Stomach (tissue), 9 donors: ENCODE measurements around the gene LMO2. TPM values are rescaled to one million over a fixed set of nuclear protein-coding genes. Genes with fewer than 3 reads are reported as not detected.

Source experiments
- DNase-seq, 2 donors: peaks; one replicate each; pipeline versions ENCODE4 v3.0.0 to v3.0.0-alpha.2; 2013 to 2019
- H3K27ac ChIP-seq, 5 donors: fragments of 200-600 bp in 4 of 5; sonication (generic) in 4 of 5; one replicate each; pipeline ENCODE4 v1.5.1; 2013 to 2019; ENCODE audit warnings: mild to moderate bottlenecking in 1 of 5, moderate library complexity in 1 of 5
- H3K27me3 ChIP-seq, 3 donors: fragments of 200-600 bp; sonication (generic); one replicate each; pipeline ENCODE4 v1.5.1; 2017 to 2019; ENCODE audit warnings: mixed run types in 1 of 3
- H3K36me3 ChIP-seq, 4 donors: fragments of 200-600 bp; sonication (generic); 1 replicate in 3 of 4; 2 replicates in 1 of 4; pipeline ENCODE4 v1.5.1; 2016 to 2019
- H3K4me1 ChIP-seq, 4 donors: fragments of 200-600 bp; sonication (generic); one replicate each; pipeline ENCODE4 v1.5.1; 2016 to 2019
- H3K4me3 ChIP-seq, 4 donors: fragments of 200-600 bp; sonication (generic) in 3 of 4; one replicate each; pipeline ENCODE4 v1.5.1; 2016 to 2019; ENCODE audit warnings: mild to moderate bottlenecking in 1 of 4
- H3K9me3 ChIP-seq, 4 donors: fragments of 200-600 bp; sonication (generic); one replicate each; pipeline ENCODE4 v1.5.1; 2016 to 2019
- CTCF ChIP-seq, 7 experiments: fragments of 450-650 bp in 4 of 7; fragments of 200-600 bp in 3 of 7; sonication (generic) in 3 of 7; IDR thresholded peaks; one replicate each; pipeline ENCODE4 v1.5.1; 2016 to 2019; ENCODE audit warnings: antibody characterized with exemption in 7 of 7, control low read depth in 2 of 7, mild to moderate bottlenecking in 1 of 7
- EP300 ChIP-seq: sonication (generic); formaldehyde crosslinking; IDR thresholded peaks from one replicate; pipeline ENCODE4 v1.6.1; 2017; ENCODE audit warnings: antibody characterized with exemption
- POLR2A ChIP-seq, 4 donors: fragments of 450-650 bp; IDR thresholded peaks; one replicate each; pipeline ENCODE4 v1.6.1; 2016; ENCODE audit warnings: antibody characterized with exemption in 4 of 4, control low read depth in 2 of 4, mild to moderate bottlenecking in 1 of 4, moderate library complexity in 1 of 4
- POLR2AphosphoS5 ChIP-seq, 3 donors: sonication (generic); formaldehyde crosslinking; IDR thresholded peaks; one replicate each; pipeline ENCODE4 v1.6.1; 2016; ENCODE audit warnings: antibody characterized with exemption in 3 of 3
- WGBS, 5 donors: extraction: QIAGEN DNeasy Blood & Tissue Kit in 3 of 5; methylation state at CpG; one replicate each; pipeline versions ENCODE4 v1.1.5 to v1.1.7; 2013 to 2018; 5-methylcytosine and 5-hydroxymethylcytosine counted together
- intact Hi-C: fragments of 100-400 bp; cut with DNase I; formaldehyde crosslinking; loops from one replicate; pipeline ENCODE4 v1.15.1; 2023; ENCODE audit warnings: low total_unique reads
- polyA plus RNA-seq, 3 donors: library from polyadenylated mRNA; stranded (reverse); fragments of 200-250 nt; gene quantifications; one replicate each; pipeline ENCODE4 v1.2.3, GENCODE V29; 2013
- total RNA-seq, 5 donors: library from RNA; depleted of rRNA; stranded (reverse); fragments of >200 nt; gene quantifications; one replicate each; pipeline versions ENCODE4 v1.1.0 to v1.2.3, GENCODE V29; 2014 to 2016
- donor health status: healthy with polysubstance abuse.
- donor health status: Bipolar disorder and iron deficiency.
- donor health status: healthy.

Gene LMO2
- total and polyA plus RNA-seq, 8 donors: 9.1 to 54.7 (median 12.3) TPM; not detected in 1

GRCh38 chr11:33835143-33835878, 56.6 kb downstream of the LMO2 start:
- WGBS, 5 donors: 20 to 43% (median 38%) methylated on average over 5 of the region's 5 CpGs
- TF ChIP-seq POLR2AphosphoS5 (IDR thresholded peaks at IDR 0.05) (no peak), CTCF (IDR thresholded peaks at IDR 0.05) (no peak), POLR2A (IDR thresholded peaks at IDR 0.05) (no peak), EP300 (no peak)
- peak in 1 of 2 donors; percentile 51 for DNase-seq
- H3K4me3 ChIP-seq: no peak overlapping the region
- H3K27ac ChIP-seq: no peak overlapping the region
- no peaks in the 10 kb centered on the region for H3K9me3 ChIP-seq
- H3K36me3 ChIP-seq: no peaks in the 10 kb centered on the region
- intact Hi-C loops: no loop called here
- H3K27me3 ChIP-seq: peaks cover 0 to 54% (median under 1%) of the 10 kb centered on the region in 3 donors
- peaks cover 0 to 8% (median 0%) of the 10 kb centered on the region in 4 donors for H3K4me1 ChIP-seq

- no peaks in the 10 kb centered on the region for H3K36me3 ChIP-seq
- WGBS, 5 donors: 90 to 93% (median 92%) methylated on average over 16 of the region's 16 CpGs
- intact Hi-C loops: no loop called here
Measured at GRCh38 chr11:33832676-33833075, 59.2 kb downstream of the LMO2 start.

GRCh38 chr11:33830903-33831648, 60.8 kb downstream of the LMO2 start:
- TF ChIP-seq POLR2A (IDR thresholded peaks at IDR 0.05) (no peak), EP300 (no peak)
- Histone ChIP-seq H3K4me3 (no peak overlapping the region), H3K36me3 (no peaks in the 10 kb centered on the region), H3K4me1 (peaks cover 7 to 21% (median 12%) of the 10 kb centered on the region in 4 donors), H3K27ac (no peak overlapping the region), H3K27me3 (peaks cover 0 to 81% (median 20%) of the 10 kb centered on the region in 3 donors), H3K9me3 (no peaks in the 10 kb centered on the region)
- WGBS, 5 donors: 52 to 69% (median 60%) methylated on average over 6 of the region's 6 CpGs
- intact Hi-C loops: no loop called here
- no peak for DNase-seq

More at GRCh38 chr11:33832676-33833075, 59.2 kb downstream of the LMO2 start:
- Histone ChIP-seq H3K4me1 (peaks cover 7 to 21% (median 12%) of the 10 kb centered on the region in 4 donors), H3K27ac (no peak overlapping the region), H3K27me3 (peaks cover 0 to 70% (median 19%) of the 10 kb centered on the region in 3 donors), H3K9me3 (no peaks in the 10 kb centered on the region), H3K4me3 (no peak overlapping the region)
- TF ChIP-seq POLR2A (IDR thresholded peaks at IDR 0.05): no peak
- TF ChIP-seq POLR2AphosphoS5 (IDR thresholded peaks at IDR 0.05): no peak
- no peak for TF ChIP-seq CTCF (IDR thresholded peaks at IDR 0.05)
- TF ChIP-seq EP300: no peak
- DNase-seq: no peak

- 15 to 22% (median 20%) methylated on average over 10 of the region's 10 CpGs for WGBS, 5 donors
- Histone ChIP-seq H3K36me3 (no peaks in the 10 kb centered on the region), H3K27ac (no peak overlapping the region), H3K9me3 (no peaks in the 10 kb centered on the region), H3K4me3 (peak overlapping the region; percentile 41 to 56 (median 50)), H3K4me1 (peaks cover 7 to 14% (median 12%) of the 10 kb centered on the region in 4 donors), H3K27me3 (peaks cover 0 to 92% (median 20%) of the 10 kb centered on the region in 3 donors)
- DNase-seq: peak; percentile 67 to 86
- intact Hi-C loops: loop anchor here (10.0 kb wide), 1 partner anchor 465 kb away; no protein-coding TSS in a partner anchor
- TF ChIP-seq EP300: no peak
- no peak for TF ChIP-seq POLR2A (IDR thresholded peaks at IDR 0.05)
- TF ChIP-seq CTCF (IDR thresholded peaks at IDR 0.05): peak in 5 of 7 experiments; percentile 46 to 70 (median 58)
- TF ChIP-seq POLR2AphosphoS5 (IDR thresholded peaks at IDR 0.05): peak in 1 of 3 donors; percentile 23
Measured at GRCh38 chr11:33829430-33830141, 62.3 kb downstream of the LMO2 start.
